IPS DF 6.9 (cell line): Measurements from ENCODE around the gene SLC46A2.

Source experiments
- DNase-seq: peaks from one replicate; pipeline ENCODE4 v3.0.0-alpha.2; 2013; ENCODE audit warnings: low read depth, low spot score
- H3K27ac ChIP-seq: one replicate; pipeline ENCODE4 v1.5.1; 2013; ENCODE audit warnings: low read length, control low read depth
- H3K27me3 ChIP-seq: 2 replicates; pipeline ENCODE4 v1.6.1; 2013; ENCODE audit warnings: mild to moderate bottlenecking, low read length; ENCODE audit not compliant: control insufficient read depth, insufficient read depth
- H3K36me3 ChIP-seq: 2 replicates; pipeline ENCODE4 v1.6.1; 2013; ENCODE audit warnings: low read length; ENCODE audit not compliant: control insufficient read depth, insufficient read depth
- H3K4me1 ChIP-seq: 2 replicates; pipeline ENCODE4 v1.6.1; 2013; ENCODE audit warnings: low read length; ENCODE audit not compliant: control insufficient read depth, insufficient read depth
- H3K4me3 ChIP-seq: 2 replicates; pipeline ENCODE4 v1.5.1; 2013; ENCODE audit warnings: mild to moderate bottlenecking, low read length
- H3K9me3 ChIP-seq: 2 replicates; pipeline ENCODE4 v1.6.1; 2013; ENCODE audit warnings: low read length, inconsistent platforms; ENCODE audit not compliant: control insufficient read depth, insufficient read depth
- WGBS: extraction: QIAGEN DNeasy Blood & Tissue Kit; methylation state at CpG from one replicate; pipeline ENCODE4 v1.1.7; 2013; ENCODE audit warnings: mixed read lengths, missing lambda C conversion rate; ENCODE audit not compliant: insufficient read length, insufficient coverage; 5-methylcytosine and 5-hydroxymethylcytosine counted together

Gene SLC46A2

DNA sequence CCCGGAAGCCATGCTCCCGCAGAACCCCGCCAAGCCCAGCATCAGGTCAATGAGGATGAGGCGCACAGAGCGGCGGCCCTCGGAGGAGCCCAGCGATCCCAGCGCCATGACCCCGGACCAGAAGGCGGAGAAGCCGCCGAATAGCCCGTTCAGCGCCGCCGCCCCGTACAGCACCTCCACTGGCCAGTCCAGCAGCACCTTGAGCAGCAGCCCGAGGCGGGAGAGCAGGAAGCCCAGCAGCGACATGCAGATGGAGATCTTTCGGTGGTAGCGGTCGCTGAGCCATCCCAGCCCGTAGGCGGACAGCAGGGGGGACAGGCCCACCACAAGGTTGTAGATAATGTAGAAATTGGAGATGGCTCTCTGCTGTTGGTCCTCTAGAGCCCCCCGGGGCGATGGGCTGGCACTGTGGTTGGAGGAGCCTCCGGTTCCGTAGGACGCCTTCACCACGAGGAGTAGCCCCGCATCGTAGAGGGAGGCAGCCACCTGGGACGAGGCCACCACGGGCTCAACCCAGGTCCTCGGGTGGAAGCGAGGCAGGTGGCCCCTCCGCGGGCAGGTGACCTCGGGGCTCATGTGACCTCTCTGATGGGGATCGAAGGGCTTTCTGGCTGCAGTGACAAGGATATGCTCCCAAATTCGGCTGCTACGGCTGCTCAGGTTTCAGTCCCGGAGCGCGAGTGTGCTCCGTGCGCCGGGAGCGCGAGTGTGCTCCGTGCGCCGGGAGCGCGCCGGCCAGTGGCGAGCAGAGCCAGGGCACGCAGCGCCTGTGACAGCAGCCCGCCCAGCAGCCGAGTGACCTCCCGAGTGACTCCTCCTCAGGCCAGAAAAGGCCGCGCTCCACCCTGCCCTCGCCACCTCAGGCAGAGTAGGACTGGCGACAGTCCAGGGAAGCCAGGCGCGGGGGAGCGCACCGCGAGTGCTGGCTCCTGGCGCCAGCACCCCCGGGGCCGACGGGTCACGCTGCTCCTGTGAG lies at the start of gene SLC46A2:
Gene SLC46A2 (minus strand): TSS at position 771 of the 976 bp plus-strand sequence. CDS start 195 bp downstream, at position 576.
- peak within 1 kb of the TSS; percentile 41; the same call in 1 of the 2 replicates for H3K4me3 ChIP-seq
- no CpG with 5 or more reads among the region's 78 CpGs for WGBS
- DNase-seq: no peak

DNA sequence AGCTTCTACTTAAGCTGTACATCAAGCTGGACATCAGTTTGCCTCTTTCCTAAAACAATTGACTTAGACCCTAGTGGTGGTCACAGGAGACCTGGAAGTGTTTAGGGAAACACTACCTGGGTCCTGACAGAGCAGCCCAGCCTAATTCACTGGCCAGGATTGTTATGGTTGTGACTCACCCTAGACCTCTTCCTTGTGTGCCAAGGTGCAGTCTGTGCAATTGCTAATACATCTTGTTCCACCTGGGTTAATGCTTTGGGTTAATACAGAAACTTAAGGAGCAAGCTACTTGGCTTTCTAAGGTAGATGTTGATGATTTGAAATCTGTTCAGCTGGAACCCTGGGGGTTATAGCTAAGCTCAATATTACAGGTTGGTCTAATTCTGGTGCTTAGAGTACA lies 48.7 kb upstream of the SLC46A2 start:
- Histone ChIP-seq H3K4me3 (no peak overlapping the region), H3K27ac (no peak overlapping the region), H3K9me3 (no peaks in the 10 kb centered on the region), H3K4me1 (no peaks in the 10 kb centered on the region), H3K36me3 (no peaks in the 10 kb centered on the region), H3K27me3 (no peaks in the 10 kb centered on the region)
- no peak for DNase-seq

More for the DNA sequence above, at the start of gene SLC46A2:
- H3K36me3 ChIP-seq: no peaks in the 10 kb centered on the region
- H3K9me3 ChIP-seq: no peaks in the 10 kb centered on the region
- H3K27me3 ChIP-seq: peaks cover 9% of the 10 kb centered on the region; the same call in 1 of the 2 replicates
- H3K27ac ChIP-seq: no peak within 1 kb of the TSS
- H3K4me1 ChIP-seq: no peaks in the 10 kb centered on the region

DNA sequence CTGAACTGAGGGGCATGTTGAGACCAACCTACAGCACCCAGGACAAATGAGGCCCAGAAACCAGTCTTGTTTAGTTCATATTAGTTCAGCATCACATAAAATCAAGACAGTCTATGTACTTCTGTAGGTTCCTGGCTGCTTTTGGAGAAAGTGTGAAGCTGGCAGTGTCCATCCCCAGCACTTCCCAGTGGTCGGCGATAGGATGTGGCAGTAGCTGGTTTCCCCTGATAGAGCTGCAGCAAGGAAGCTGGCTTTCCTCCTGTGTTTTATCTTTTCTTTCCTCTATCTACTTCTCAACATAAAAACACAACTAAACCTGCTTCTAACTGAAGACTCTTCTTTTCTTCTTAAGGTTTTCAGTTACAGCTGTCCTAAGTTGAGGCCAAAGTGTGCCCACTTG lies 43.0 kb upstream of the SLC46A2 start:
- H3K27me3 ChIP-seq: no peaks in the 10 kb centered on the region
- H3K9me3 ChIP-seq: no peaks in the 10 kb centered on the region
- H3K36me3 ChIP-seq: no peaks in the 10 kb centered on the region
- no peak overlapping the region for H3K4me3 ChIP-seq
- WGBS: no CpG with 5 or more reads among the region's 2 CpGs
- DNase-seq: no peak
- H3K4me1 ChIP-seq: no peaks in the 10 kb centered on the region
- H3K27ac ChIP-seq: no peak overlapping the region

DNA sequence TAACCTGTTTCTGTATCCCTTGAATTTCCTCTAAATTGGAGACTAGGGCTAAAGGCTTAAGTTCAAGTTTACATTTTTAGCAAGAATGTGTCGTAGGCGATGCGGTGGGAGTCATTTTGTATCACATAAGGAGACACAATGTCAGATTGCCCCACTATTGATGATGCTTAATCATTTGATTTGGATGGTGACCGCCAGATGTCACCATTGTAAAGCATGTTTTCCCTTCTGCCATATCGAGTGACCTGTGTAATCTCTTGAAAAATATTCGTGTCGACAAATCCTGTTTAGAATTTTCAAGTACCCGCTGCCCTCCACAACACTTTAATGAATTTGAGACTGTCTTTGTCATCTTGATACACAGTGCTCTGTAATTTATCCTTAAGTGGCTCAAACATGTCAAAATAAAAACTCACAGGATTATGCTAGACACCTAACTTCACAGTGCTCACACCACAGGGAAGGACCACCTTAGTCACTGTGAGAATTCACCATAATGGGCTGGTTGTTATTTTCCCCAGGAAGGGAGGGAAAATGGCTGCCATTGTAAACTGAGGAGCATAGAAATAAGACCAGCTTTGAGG lies 34.5 kb upstream of the SLC46A2 start:
- no peaks in the 10 kb centered on the region for H3K27me3 ChIP-seq
- no peak overlapping the region for H3K27ac ChIP-seq
- H3K36me3 ChIP-seq: no peaks in the 10 kb centered on the region
- no peak overlapping the region for H3K4me3 ChIP-seq
- DNase-seq: peak; percentile 33
- no peaks in the 10 kb centered on the region for H3K4me1 ChIP-seq
- H3K9me3 ChIP-seq: no peaks in the 10 kb centered on the region
- no CpG with 5 or more reads among the region's 8 CpGs for WGBS

GRCh38 chr9:112921549-112921948 lies 30.9 kb upstream of the SLC46A2 start:
- no peak for DNase-seq
- Histone ChIP-seq H3K9me3 (no peaks in the 10 kb centered on the region), H3K27me3 (no peaks in the 10 kb centered on the region), H3K4me3 (no peak overlapping the region), H3K36me3 (no peaks in the 10 kb centered on the region), H3K27ac (no peak overlapping the region), H3K4me1 (no peaks in the 10 kb centered on the region)
- no CpG with 5 or more reads among the region's 3 CpGs for WGBS

DNA sequence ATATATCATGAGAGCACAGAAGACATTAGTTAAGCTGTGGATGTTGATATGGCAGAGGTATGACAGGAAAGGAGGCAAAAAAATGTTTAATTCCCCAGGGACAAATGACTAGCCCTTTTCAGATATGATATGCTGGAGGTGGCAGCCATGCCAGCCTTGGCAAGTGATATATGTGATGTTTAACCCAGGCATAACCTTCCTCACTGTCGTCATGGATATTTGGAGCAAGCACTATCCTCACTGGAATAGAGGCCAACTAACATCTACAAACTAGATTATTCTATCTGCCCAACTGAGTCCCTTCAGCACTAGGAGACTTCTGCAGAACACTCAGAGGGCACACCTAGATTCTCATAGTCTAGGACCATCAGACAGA lies 27.3 kb upstream of the SLC46A2 start:
- DNase-seq: no peak
- H3K4me1 ChIP-seq: no peaks in the 10 kb centered on the region
- no CpG with 5 or more reads among the region's 1 CpG for WGBS
- no peak overlapping the region for H3K4me3 ChIP-seq
- no peaks in the 10 kb centered on the region for H3K36me3 ChIP-seq
- no peaks in the 10 kb centered on the region for H3K9me3 ChIP-seq
- H3K27me3 ChIP-seq: no peaks in the 10 kb centered on the region
- H3K27ac ChIP-seq: no peak overlapping the region

DNA sequence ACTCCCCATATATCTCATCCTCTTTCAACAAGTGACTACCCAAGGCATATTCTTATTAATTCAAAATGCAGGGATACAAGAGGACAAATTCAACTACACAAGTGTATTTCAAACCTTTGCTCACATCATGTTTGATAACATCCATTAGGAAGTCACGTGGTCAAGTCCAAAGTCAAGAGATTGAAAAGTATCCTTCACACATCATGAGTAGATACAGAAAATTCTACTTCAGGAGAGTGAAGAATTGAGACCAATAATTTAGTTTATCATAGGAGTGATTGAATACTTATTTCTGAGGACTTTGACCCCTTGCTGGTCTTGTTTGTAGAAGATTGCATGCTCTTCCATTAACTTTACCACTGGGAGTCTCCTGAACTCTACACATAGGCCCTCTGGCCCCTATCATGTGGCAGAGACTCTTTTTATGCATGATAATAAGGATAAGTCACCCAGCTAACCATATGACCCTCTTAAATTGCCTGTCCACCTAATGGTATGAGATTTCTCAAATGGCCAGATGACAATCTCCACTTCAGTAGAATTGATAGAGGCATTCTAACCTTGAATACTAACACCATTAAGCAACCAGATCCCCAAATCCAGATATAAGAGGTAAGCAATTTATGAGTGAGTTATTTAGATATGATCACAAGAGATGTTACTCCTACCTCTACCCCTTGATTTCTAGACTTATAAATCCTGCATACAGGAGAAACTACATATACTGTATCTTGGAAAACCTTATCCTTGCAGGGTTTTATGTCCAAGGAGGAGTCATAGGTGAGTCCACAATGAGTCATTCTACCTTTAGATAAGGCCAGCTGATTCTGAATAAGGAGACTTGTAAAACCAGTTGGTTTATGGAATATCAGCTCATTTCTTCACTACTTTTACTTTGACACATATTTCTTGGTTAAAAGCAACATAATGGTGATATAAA lies 26.6 kb upstream of the SLC46A2 start:
- H3K4me1 ChIP-seq: no peaks in the 10 kb centered on the region
- DNase-seq: no peak
- no peak overlapping the region for H3K27ac ChIP-seq
- H3K36me3 ChIP-seq: no peaks in the 10 kb centered on the region
- no peak overlapping the region for H3K4me3 ChIP-seq
- H3K27me3 ChIP-seq: no peaks in the 10 kb centered on the region
- H3K9me3 ChIP-seq: no peaks in the 10 kb centered on the region
- WGBS: no CpG with 5 or more reads among the region's 1 CpG

GRCh38 chr9:112914524-112914923 lies 23.8 kb upstream of the SLC46A2 start:
- Histone ChIP-seq H3K9me3 (no peaks in the 10 kb centered on the region; the same call in 1 of the 2 replicates), H3K36me3 (no peaks in the 10 kb centered on the region), H3K27ac (no peak overlapping the region), H3K4me3 (no peak overlapping the region), H3K27me3 (no peaks in the 10 kb centered on the region), H3K4me1 (no peaks in the 10 kb centered on the region)
- no CpG with 5 or more reads among the region's 2 CpGs for WGBS
- no peak for DNase-seq

DNA sequence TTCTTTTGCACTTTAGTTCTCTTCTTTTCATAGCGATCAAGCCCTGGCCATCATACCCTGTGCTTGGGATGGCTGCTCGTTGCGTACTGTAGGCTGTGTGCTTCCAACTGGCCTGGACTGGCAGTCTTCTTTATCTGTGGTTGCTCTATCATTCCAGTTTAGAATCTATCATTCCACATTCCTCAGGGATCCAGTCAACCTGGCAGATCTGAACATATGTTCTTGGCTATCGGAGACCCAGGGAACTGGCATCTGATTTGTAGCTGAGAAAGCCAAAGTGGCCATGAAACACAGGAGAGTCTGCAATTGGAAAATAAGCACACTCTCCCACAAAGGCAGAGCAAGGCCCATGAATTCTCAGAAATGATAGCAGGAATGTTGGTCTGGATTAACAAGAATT lies 22.6 kb upstream of the SLC46A2 start:
- WGBS: no CpG with 5 or more reads among the region's 4 CpGs
- H3K9me3 ChIP-seq: no peaks in the 10 kb centered on the region; the same call in 1 of the 2 replicates
- H3K4me3 ChIP-seq: no peak overlapping the region
- no peaks in the 10 kb centered on the region for H3K4me1 ChIP-seq
- H3K27ac ChIP-seq: no peak overlapping the region
- no peaks in the 10 kb centered on the region for H3K36me3 ChIP-seq
- no peak for DNase-seq
- no peaks in the 10 kb centered on the region for H3K27me3 ChIP-seq

DNA sequence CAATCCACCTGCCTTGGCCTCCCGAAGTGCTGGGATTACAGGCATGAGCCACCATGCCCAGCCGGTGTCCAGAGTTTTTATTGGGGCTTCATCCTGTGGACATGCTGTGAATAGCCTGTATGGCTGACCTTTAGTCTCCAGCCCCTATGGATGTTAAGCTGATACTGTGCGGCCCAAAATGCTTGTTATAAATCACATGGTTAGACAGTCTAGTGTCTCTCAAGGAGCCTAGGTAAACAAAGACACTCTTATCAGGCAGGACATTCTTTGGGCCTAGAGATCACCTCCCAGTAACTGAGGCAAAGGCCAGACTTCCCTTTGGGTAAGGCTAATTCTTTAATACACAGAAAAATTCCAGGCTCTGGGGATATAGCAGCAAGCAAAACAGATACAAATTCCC lies 22.0 kb upstream of the SLC46A2 start:
- H3K4me3 ChIP-seq: no peak overlapping the region
- no peaks in the 10 kb centered on the region for H3K36me3 ChIP-seq
- no peak overlapping the region for H3K27ac ChIP-seq
- no peaks in the 10 kb centered on the region for H3K27me3 ChIP-seq
- H3K4me1 ChIP-seq: no peaks in the 10 kb centered on the region
- WGBS: no CpG with 5 or more reads among the region's 3 CpGs
- H3K9me3 ChIP-seq: no peaks in the 10 kb centered on the region; the same call in 1 of the 2 replicates
- no peak for DNase-seq
